GM18867 (cell line): ENCODE results near the gene COX7A1.
"Not testable (repeated sequence)": the region's sequence is repeated elsewhere in the genome, so short reads cannot be mapped to it uniquely, and the experiment has no call there.

Experiments
- ATAC-seq: cut with Tn5 transposase; IDR thresholded peaks from one replicate; pipeline ENCODE4 v1.9.1; 2021; ENCODE audit warnings: mild to moderate bottlenecking, moderate library complexity; ENCODE audit not compliant: unreplicated experiment

COX7A1 gene

GRCh38 chr19:36152352-36153091, at the start of gene COX7A1:
TSS of gene COX7A1 (minus strand) at chr19:36152447. CDS start at chr19:36152407, 40 bp downstream.
- no peak for ATAC-seq

DNA sequence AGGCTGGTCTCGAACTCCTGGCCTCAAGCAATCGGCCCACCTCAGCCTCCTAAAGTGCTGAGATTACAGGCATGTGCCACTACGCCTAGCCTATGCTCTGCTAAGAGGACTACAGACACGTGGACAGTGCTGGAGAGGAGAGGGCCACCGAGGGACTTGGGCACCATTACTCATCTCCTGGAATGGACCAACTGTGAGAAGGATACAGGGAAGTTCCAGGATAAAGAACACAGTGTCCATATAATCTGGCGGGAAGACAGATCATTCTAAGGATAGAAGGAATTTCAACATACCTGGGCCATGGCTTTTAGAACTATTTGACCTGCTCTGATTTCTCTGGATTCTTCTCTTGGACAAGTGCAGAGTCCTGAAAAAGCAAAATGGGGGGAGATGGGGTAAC, 49.4 kb upstream of the COX7A1 start:
- ATAC-seq, result no peak

- no peak for ATAC-seq
Measured at GRCh38 chr19:36198119-36198518, 45.9 kb upstream of the COX7A1 start.

DNA sequence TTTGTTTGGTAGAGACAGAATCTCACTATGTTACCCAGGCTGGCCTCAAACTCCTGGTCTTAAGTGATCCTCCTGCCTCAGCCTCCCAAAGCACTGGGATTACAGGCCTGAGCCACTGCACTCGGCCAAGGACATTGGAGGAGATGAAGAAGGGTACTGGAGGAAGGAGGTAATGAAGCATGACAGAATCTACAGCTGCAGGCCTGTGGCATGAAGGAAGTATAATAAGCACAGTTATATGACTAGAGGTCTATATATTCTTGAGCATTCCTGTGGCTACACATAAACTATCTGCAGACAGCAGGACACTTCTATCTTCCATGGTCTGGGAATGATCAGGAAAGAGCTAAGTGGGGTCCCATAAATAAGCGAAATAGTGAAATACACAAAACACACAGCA, 44.0 kb upstream of the COX7A1 start:
- no peak for ATAC-seq

- not testable (repeated sequence) for ATAC-seq
Measured at GRCh38 chr19:36186722-36187121, 34.5 kb upstream of the COX7A1 start.

- no peak for ATAC-seq
Measured at GRCh38 chr19:36183245-36183628, 31.0 kb upstream of the COX7A1 start.

DNA sequence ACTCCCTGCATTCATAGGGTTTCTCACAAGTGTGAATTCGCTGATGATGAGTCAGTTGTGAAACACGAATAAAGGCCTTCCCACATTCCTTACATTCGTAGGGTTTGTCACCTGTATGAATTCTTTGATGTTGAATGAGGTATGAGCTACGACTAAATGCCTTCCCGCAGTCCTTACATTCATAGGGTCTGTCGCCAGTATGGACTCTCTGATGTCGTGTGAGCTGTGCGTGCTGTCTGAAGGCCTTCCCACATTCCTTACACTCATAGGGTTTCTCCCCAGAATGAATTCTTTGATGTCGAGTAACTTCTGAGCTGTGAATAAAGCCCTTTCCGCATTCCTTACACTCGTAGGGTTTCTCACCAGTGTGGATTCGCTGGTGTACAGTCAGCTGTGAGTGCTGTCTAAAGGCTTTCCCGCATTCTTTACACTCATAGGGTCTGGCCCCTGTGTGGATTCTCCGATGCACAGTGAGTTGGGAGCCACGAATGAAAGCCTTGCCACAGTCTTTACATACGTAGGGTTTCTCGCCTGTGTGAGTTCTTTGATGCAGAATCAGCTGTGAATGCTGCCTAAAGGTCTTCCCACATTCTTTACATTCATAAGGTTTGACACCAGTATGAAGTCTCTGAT, 30.5 kb upstream of the COX7A1 start:
- no peak for ATAC-seq

- not testable (repeated sequence) for ATAC-seq
Measured at GRCh38 chr19:36179077-36179476, 26.8 kb upstream of the COX7A1 start.

DNA sequence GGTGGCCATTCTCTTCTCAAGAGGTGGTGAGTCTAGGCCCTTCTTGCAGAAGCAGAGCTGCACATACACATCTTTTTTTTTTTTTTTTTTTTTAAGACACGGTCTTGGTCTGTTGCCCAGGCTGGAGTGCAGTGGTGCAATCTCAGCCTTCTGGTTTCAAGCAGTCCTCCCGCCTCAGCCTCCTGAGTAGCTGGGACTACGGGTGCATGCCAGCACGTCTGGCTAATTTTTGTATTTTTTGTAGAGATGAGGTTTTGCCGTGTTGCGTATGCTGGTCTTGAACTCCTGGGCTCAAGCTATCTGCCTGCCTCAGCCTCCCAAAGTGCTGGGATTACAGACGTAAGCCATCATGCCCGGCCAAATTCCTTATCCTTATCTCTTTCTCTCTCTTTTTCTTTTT, 21.6 kb upstream of the COX7A1 start:
- not testable (repeated sequence) for ATAC-seq

- ATAC-seq, result no peak
Measured at GRCh38 chr19:36172852-36173251, 20.6 kb upstream of the COX7A1 start.

DNA sequence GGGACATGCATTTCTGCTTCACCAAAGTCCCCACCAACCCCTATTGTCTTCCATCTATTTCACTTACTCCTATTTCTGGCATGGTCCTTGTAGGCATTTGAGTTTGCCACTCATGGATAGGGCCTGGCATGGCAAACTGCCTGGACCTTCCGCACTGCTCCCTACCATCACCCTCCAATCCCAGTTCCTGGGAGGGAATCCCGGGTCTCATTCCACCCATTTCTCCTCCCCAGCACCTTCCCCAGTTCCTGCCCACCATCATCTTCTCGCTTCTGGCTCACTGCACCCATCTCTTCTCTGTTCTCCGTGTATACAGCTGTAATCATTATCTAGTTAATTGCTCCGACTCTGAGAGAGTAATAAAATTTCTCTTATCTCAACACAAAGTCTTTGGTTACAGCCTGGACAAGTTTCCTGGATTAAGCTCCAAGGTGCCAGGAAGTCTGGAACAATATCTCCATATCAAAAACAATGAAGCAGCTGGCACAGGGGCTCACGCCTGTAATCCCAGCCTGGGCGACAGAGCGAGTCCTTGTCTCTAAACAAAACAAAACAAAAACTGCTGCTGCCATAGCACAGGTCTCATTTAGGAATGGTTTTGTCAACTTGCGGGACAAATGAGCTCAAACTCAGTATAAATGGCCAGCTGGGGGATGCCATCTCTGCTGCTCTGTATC, 17.0 kb upstream of the COX7A1 start:
- ATAC-seq, result no peak

DNA sequence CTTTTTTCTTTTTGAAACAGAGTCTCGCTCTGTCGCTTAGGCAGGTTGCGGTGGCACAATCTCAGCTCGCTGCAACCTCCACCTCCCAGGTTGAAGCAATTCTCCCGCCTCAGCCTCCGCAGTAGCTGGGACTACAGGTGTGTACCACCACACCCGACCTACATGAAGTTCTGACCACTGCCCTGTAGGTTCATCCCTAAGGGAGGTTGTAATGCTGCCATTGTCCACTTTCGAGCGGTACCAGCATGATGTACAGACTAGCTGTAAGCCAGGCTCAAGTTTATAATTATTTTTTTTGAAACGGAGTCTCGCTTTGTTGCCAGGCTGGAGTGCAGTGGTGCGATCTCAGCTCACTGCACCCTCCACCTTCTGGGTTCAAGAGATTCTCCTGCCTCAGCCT, 11.6 kb upstream of the COX7A1 start:
- no peak for ATAC-seq

DNA sequence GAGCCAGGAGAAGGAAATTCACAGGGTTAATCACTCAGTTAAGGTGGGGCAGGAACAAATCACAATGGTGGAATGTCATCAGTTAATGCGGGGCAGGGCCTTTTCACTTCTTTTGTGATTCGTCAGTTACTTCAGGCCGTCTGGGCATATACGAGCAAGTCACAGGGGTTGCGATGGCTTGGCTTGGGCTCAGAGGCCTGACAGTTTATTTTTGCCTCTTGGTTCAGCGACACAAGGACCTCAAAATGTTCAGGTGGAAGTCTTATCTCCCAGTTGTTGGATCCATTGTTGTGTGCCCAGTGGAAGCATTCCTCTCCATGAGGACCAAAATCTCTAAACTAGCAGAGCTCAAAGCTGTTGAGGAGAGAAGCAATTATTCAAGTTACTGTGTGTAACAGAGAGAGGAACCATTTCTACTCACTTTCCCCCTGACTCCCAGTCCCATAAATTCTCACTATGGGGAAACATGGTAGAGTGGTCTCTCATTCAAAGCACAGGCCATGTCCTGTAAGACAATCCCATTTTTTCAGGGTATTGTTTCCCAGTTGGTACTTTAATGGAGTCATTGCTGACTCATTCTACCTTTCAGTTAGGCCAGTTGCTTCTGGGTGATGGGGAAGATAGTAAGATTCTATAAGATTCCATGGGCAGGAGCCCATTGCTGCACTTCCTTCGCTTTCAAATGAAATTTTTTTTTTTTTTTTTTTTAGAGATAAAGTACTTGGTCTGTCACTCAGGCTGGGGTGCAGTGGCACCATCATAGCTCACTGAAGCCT, 8.8 kb upstream of the COX7A1 start:
- ATAC-seq, result no peak

GRCh38 chr19:36153126-36153525, 879 bp upstream of the COX7A1 start:
- no peak for ATAC-seq

GRCh38 chr19:36152019-36152351, 262 bp downstream of the COX7A1 start:
- no peak for ATAC-seq

- no peak for ATAC-seq
Measured at GRCh38 chr19:36151144-36152018, 866 bp downstream of the COX7A1 start.

- ATAC-seq, result no peak
Measured at GRCh38 chr19:36150586-36150985, 1.7 kb downstream of the COX7A1 start.

- ATAC-seq, result no peak
Measured at GRCh38 chr19:36149673-36150406, 2.4 kb downstream of the COX7A1 start.

- ATAC-seq, result no peak
Measured at GRCh38 chr19:36144624-36145023, 7.6 kb downstream of the COX7A1 start.

GRCh38 chr19:36142496-36142895, 9.8 kb downstream of the COX7A1 start:
- ATAC-seq, result no peak
